ENCODE data around the gene TBPL1. TPM values are rescaled to one million over a fixed set of nuclear protein-coding genes. Genes with fewer than 3 reads are reported as not detected.

TBPL1 gene
- total RNA-seq, 4 donors from 2014 or later = 4.4 to 30.6 (median 19.7) TPM

DNA sequence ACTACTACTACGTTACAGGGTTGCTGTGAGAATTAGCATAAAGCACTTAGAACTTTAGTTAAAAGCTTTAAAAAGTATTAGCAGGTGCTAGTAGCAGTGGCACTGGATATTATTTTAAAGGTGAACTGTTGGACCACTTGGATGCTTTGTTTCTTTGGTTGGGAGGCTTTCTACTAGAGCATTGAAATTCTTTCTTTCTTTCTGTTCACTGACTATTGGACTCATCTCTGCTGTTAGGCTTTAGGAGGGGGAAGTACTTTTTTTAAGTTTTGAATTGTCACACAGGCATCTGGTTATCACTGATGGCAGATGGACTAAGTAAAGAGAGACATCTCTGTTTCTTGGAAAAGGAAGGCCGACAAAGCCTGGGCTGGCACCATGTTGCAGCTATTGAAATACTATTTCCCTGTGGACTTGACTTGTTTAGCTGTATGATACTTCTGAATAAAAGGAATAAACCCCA is 4.8 kb downstream of the TBPL1 start:
- Histone ChIP-seq H3K36me3 (no peaks in the 10 kb centered on the region), H3K4me3 (no peak overlapping the region), H3K27me3 (no peaks in the 10 kb centered on the region), H3K9me3 (no peaks in the 10 kb centered on the region), H3K27ac (no peak overlapping the region), H3K4me1 (peaks cover 0 to 3% of the 10 kb centered on the region in 2 donors)
- DNase-seq = no peak
- intact Hi-C loops (cut with DNase I; ENCODE audit: low total_unique reads) = no loop called here
- no peak for TF ChIP-seq POLR2A (IDR thresholded peaks at IDR 0.05)
- TF ChIP-seq, protein P1, sequence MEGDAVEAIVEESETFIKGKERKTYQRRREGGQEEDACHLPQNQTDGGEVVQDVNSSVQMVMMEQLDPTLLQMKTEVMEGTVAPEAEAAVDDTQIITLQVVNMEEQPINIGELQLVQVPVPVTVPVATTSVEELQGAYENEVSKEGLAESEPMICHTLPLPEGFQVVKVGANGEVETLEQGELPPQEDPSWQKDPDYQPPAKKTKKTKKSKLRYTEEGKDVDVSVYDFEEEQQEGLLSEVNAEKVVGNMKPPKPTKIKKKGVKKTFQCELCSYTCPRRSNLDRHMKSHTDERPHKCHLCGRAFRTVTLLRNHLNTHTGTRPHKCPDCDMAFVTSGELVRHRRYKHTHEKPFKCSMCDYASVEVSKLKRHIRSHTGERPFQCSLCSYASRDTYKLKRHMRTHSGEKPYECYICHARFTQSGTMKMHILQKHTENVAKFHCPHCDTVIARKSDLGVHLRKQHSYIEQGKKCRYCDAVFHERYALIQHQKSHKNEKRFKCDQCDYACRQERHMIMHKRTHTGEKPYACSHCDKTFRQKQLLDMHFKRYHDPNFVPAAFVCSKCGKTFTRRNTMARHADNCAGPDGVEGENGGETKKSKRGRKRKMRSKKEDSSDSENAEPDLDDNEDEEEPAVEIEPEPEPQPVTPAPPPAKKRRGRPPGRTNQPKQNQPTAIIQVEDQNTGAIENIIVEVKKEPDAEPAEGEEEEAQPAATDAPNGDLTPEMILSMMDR (IDR thresholded peaks at IDR 0.05) = no peak

DNA sequence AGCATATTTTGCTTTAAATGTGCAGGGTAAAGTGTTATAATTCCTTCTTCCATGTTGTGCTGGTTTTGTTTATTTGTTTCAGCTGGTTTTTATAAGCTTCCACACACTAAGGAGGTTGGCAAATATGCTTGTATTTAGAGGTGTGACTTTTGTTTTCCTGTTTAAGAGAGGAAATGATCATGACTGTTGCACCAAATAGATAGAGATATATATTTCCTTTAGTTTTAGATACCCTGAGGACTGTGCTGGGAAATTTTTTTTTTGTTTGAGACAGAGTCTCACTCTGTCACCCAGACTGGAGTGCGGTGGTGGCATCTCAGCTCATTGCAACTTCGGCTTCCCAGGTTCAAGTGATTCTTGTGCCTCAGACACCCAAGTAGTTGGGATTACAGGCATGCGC is 5.8 kb downstream of the TBPL1 start:
- TF ChIP-seq POLR2A (IDR thresholded peaks at IDR 0.05) = no peak
- TF ChIP-seq, protein P1 (IDR thresholded peaks at IDR 0.05) = no peak
- Histone ChIP-seq H3K27ac (no peak overlapping the region), H3K4me3 (no peak overlapping the region), H3K36me3 (no peaks in the 10 kb centered on the region), H3K9me3 (no peaks in the 10 kb centered on the region), H3K4me1 (peaks cover 0 to 3% of the 10 kb centered on the region in 2 donors), H3K27me3 (no peaks in the 10 kb centered on the region)
- intact Hi-C loops (cut with DNase I; ENCODE audit: low total_unique reads) = no loop called here
- DNase-seq = no peak

- intact Hi-C loops (cut with DNase I; ENCODE audit: low total_unique reads) = no loop called here
- no peaks in the 10 kb centered on the region for H3K27me3 ChIP-seq
- H3K9me3 ChIP-seq = no peaks in the 10 kb centered on the region
- no peak for TF ChIP-seq POLR2A (IDR thresholded peaks at IDR 0.05)
- TF ChIP-seq, protein P1 (IDR thresholded peaks at IDR 0.05) = no peak
- no peaks in the 10 kb centered on the region for H3K4me1 ChIP-seq
- no peak overlapping the region for H3K27ac ChIP-seq
- DNase-seq = no peak
- no peak overlapping the region for H3K4me3 ChIP-seq
- H3K36me3 ChIP-seq = no peaks in the 10 kb centered on the region
Measured at GRCh38 chr6:133959667-133960368, 6.8 kb downstream of the TBPL1 start.

DNA sequence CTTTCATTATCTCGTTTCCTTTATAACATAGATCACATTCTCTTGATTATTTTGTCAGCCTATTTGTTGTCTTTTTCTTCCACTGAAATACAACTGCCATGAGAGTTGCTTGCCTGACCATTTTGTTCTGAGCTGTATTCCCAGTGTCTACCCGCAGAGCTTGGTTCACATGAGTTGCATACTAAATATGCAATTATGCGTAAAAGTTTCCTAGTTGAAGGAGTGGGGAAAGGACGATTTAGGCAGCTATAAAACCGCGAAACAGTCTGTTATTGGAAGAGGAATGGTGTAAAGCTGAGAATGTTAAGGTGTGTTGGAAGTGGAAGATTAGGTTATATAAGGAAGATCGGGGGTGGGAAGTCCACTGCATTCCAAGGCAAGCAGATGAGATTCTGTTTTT is 8.8 kb downstream of the TBPL1 start:
- intact Hi-C loops (cut with DNase I; ENCODE audit: low total_unique reads) = no loop called here
- H3K27me3 ChIP-seq = no peaks in the 10 kb centered on the region

DNA sequence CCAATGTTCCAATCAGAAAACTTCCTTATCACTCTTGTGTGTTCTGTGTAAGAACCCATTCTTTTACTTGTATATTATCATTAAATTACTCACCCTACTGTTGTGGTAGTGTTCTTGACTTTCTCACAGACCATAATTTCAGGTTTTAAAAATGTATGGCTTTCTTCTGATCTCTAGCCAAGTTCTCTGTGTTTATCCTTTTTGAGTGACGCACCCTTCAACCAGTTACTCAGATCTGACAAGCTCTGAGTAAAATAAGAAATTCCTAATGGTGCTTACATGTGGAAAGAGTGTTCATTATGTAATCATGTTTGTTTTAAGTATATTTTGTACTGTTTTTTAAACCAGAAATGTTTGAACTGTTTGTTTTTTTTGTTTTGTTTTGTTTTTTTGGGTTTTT is 11.0 kb downstream of the TBPL1 start:
- TF ChIP-seq, protein P1 (IDR thresholded peaks at IDR 0.05) = no peak
- no peak for TF ChIP-seq POLR2A (IDR thresholded peaks at IDR 0.05)
- Histone ChIP-seq H3K4me3 (no peak overlapping the region), H3K27me3 (no peaks in the 10 kb centered on the region), H3K9me3 (no peaks in the 10 kb centered on the region), H3K36me3 (no peaks in the 10 kb centered on the region), H3K27ac (no peak overlapping the region), H3K4me1 (no peaks in the 10 kb centered on the region)
- no peak for DNase-seq
- intact Hi-C loops (cut with DNase I; ENCODE audit: low total_unique reads) = no loop called here

More for the DNA sequence above, 8.8 kb downstream of the TBPL1 start:
- DNase-seq = no peak
- H3K36me3 ChIP-seq = no peaks in the 10 kb centered on the region
- H3K9me3 ChIP-seq = no peaks in the 10 kb centered on the region
- H3K4me3 ChIP-seq = no peak overlapping the region
- H3K27ac ChIP-seq = no peak overlapping the region
- H3K4me1 ChIP-seq = no peaks in the 10 kb centered on the region
- TF ChIP-seq, protein P1 (IDR thresholded peaks at IDR 0.05) = no peak
- TF ChIP-seq POLR2A (IDR thresholded peaks at IDR 0.05) = no peak

Data from uterus (tissue), 4 donors.